Measurements from ENCODE around the gene TMC5.

GRCh38 chr16:19415461-19415860 is 2.2 kb upstream of the TMC5 start:
- TF ChIP-seq, protein P1, sequence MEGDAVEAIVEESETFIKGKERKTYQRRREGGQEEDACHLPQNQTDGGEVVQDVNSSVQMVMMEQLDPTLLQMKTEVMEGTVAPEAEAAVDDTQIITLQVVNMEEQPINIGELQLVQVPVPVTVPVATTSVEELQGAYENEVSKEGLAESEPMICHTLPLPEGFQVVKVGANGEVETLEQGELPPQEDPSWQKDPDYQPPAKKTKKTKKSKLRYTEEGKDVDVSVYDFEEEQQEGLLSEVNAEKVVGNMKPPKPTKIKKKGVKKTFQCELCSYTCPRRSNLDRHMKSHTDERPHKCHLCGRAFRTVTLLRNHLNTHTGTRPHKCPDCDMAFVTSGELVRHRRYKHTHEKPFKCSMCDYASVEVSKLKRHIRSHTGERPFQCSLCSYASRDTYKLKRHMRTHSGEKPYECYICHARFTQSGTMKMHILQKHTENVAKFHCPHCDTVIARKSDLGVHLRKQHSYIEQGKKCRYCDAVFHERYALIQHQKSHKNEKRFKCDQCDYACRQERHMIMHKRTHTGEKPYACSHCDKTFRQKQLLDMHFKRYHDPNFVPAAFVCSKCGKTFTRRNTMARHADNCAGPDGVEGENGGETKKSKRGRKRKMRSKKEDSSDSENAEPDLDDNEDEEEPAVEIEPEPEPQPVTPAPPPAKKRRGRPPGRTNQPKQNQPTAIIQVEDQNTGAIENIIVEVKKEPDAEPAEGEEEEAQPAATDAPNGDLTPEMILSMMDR (IDR thresholded peaks at IDR 0.05 in 2 of 3, conservative IDR thresholded peaks at IDR 0.05 in 1 of 3; ENCODE audit: borderline replicate concordance in 1 of 3, insufficient read depth in 1 of 3, low read depth in 2 of 3, low read length in 2 of 3), result no peak
- TF ChIP-seq, protein P2, sequence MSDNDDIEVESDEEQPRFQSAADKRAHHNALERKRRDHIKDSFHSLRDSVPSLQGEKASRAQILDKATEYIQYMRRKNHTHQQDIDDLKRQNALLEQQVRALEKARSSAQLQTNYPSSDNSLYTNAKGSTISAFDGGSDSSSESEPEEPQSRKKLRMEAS (IDR thresholded peaks at IDR 0.05), result no peak
- TF ChIP-seq ELF1 (IDR thresholded peaks at IDR 0.05; ENCODE audit: borderline replicate concordance, low read depth), result no peak
- TF ChIP-seq ZFX (IDR thresholded peaks at IDR 0.05), result no peak
- TF ChIP-seq, protein P3, sequence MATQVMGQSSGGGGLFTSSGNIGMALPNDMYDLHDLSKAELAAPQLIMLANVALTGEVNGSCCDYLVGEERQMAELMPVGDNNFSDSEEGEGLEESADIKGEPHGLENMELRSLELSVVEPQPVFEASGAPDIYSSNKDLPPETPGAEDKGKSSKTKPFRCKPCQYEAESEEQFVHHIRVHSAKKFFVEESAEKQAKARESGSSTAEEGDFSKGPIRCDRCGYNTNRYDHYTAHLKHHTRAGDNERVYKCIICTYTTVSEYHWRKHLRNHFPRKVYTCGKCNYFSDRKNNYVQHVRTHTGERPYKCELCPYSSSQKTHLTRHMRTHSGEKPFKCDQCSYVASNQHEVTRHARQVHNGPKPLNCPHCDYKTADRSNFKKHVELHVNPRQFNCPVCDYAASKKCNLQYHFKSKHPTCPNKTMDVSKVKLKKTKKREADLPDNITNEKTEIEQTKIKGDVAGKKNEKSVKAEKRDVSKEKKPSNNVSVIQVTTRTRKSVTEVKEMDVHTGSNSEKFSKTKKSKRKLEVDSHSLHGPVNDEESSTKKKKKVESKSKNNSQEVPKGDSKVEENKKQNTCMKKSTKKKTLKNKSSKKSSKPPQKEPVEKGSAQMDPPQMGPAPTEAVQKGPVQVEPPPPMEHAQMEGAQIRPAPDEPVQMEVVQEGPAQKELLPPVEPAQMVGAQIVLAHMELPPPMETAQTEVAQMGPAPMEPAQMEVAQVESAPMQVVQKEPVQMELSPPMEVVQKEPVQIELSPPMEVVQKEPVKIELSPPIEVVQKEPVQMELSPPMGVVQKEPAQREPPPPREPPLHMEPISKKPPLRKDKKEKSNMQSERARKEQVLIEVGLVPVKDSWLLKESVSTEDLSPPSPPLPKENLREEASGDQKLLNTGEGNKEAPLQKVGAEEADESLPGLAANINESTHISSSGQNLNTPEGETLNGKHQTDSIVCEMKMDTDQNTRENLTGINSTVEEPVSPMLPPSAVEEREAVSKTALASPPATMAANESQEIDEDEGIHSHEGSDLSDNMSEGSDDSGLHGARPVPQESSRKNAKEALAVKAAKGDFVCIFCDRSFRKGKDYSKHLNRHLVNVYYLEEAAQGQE (IDR thresholded peaks at IDR 0.05; ENCODE audit: low read depth), result no peak
- TF ChIP-seq POLR2AphosphoS5 (IDR thresholded peaks at IDR 0.05; ENCODE audit: low read depth, low read length), result no peak
- TF ChIP-seq JUND (IDR thresholded peaks at IDR 0.05), result no peak
- TF ChIP-seq POLR2A (IDR thresholded peaks at IDR 0.05; ENCODE audit: borderline replicate concordance, extremely low read depth, insufficient read depth, insufficient read length), result no peak
- TF ChIP-seq EZH2 (IDR thresholded peaks at IDR 0.05), result no peak
- no peak for TF ChIP-seq CEBPB (IDR thresholded peaks at IDR 0.05; ENCODE audit: low read depth)
